Measurements from ENCODE around the gene NSMF. TPM values are rescaled to one million over a fixed set of nuclear protein-coding genes. Genes with fewer than 3 reads are reported as not detected.

The NSMF gene
- total RNA-seq, 1 donor from 2014 or later, result 68.6 TPM

- DNase-seq, result no peak
- Mint-ChIP-seq H3K4me1 (peaks cover 6% of the 10 kb centered on the region), H3K4me3 (no peak overlapping the region), H3K27ac (no peak overlapping the region), H3K27me3 (no peaks in the 10 kb centered on the region), H3K36me3 (ENCODE audit: low read depth) (no peaks in the 10 kb centered on the region), H3K9me3 (no peaks in the 10 kb centered on the region)
- intact Hi-C loops (cut with micrococcal nuclease), result no loop called here
These were observed 37.7 kb upstream of the NSMF start for GRCh38 chr9:137496601-137497375.

GRCh38 chr9:137494550-137495351, 35.6 kb upstream of the NSMF start:
- Mint-ChIP-seq H3K4me1 (peaks cover 17% of the 10 kb centered on the region), H3K27ac (peak overlapping the region; percentile 29), H3K9me3 (no peaks in the 10 kb centered on the region), H3K27me3 (no peaks in the 10 kb centered on the region), H3K36me3 (ENCODE audit: low read depth) (no peaks in the 10 kb centered on the region), H3K4me3 (no peak overlapping the region)
- intact Hi-C loops (cut with micrococcal nuclease), result no loop called here
- no peak for DNase-seq

GRCh38 chr9:137494104-137494544, 35.0 kb upstream of the NSMF start:
- H3K36me3 Mint-ChIP-seq (ENCODE audit: low read depth), result no peaks in the 10 kb centered on the region
- H3K9me3 Mint-ChIP-seq, result no peaks in the 10 kb centered on the region
- H3K4me1 Mint-ChIP-seq, result peaks cover 17% of the 10 kb centered on the region
- H3K27me3 Mint-ChIP-seq, result no peaks in the 10 kb centered on the region
- peak; percentile 64 for DNase-seq
- H3K4me3 Mint-ChIP-seq, result peak overlapping the region; percentile 31
- H3K27ac Mint-ChIP-seq, result peak overlapping the region; percentile 29
- intact Hi-C loops (cut with micrococcal nuclease), result no loop called here

- no peaks in the 10 kb centered on the region for H3K9me3 Mint-ChIP-seq
- intact Hi-C loops (cut with micrococcal nuclease), result no loop called here
- H3K27me3 Mint-ChIP-seq, result no peaks in the 10 kb centered on the region
- no peak overlapping the region for H3K4me3 Mint-ChIP-seq
- DNase-seq, result no peak
- H3K36me3 Mint-ChIP-seq (ENCODE audit: low read depth), result no peaks in the 10 kb centered on the region
- peaks cover 17% of the 10 kb centered on the region for H3K4me1 Mint-ChIP-seq
- no peak overlapping the region for H3K27ac Mint-ChIP-seq
These were observed 34.4 kb upstream of the NSMF start for GRCh38 chr9:137493364-137494103.

GRCh38 chr9:137492464-137493363, 33.6 kb upstream of the NSMF start:
- H3K4me1 Mint-ChIP-seq, result peaks cover 17% of the 10 kb centered on the region
- no peaks in the 10 kb centered on the region for H3K27me3 Mint-ChIP-seq
- intact Hi-C loops (cut with micrococcal nuclease), result no loop called here
- H3K27ac Mint-ChIP-seq, result no peak overlapping the region
- no peaks in the 10 kb centered on the region for H3K36me3 Mint-ChIP-seq (ENCODE audit: low read depth)
- H3K4me3 Mint-ChIP-seq, result no peak overlapping the region
- DNase-seq, result peak; percentile 73
- H3K9me3 Mint-ChIP-seq, result no peaks in the 10 kb centered on the region

GRCh38 chr9:137491735-137492432, 32.8 kb upstream of the NSMF start:
- Mint-ChIP-seq H3K4me3 (no peak overlapping the region), H3K27ac (no peak overlapping the region), H3K9me3 (no peaks in the 10 kb centered on the region), H3K36me3 (ENCODE audit: low read depth) (no peaks in the 10 kb centered on the region), H3K4me1 (peaks cover 17% of the 10 kb centered on the region), H3K27me3 (no peaks in the 10 kb centered on the region)
- intact Hi-C loops (cut with micrococcal nuclease), result no loop called here
- DNase-seq, result no peak

- intact Hi-C loops (cut with micrococcal nuclease), result no loop called here
- Mint-ChIP-seq H3K9me3 (no peaks in the 10 kb centered on the region), H3K4me1 (peaks cover 17% of the 10 kb centered on the region), H3K27me3 (no peaks in the 10 kb centered on the region), H3K36me3 (ENCODE audit: low read depth) (no peaks in the 10 kb centered on the region), H3K27ac (no peak overlapping the region), H3K4me3 (no peak overlapping the region)
- no peak for DNase-seq
These were observed 31.5 kb upstream of the NSMF start for GRCh38 chr9:137490532-137491186.

GRCh38 chr9:137488906-137489305, 29.8 kb upstream of the NSMF start:
- Mint-ChIP-seq H3K9me3 (no peaks in the 10 kb centered on the region), H3K27ac (no peak overlapping the region), H3K36me3 (ENCODE audit: low read depth) (no peaks in the 10 kb centered on the region), H3K4me3 (no peak overlapping the region), H3K27me3 (no peaks in the 10 kb centered on the region), H3K4me1 (peaks cover 14% of the 10 kb centered on the region)
- intact Hi-C loops (cut with micrococcal nuclease), result no loop called here
- no peak for DNase-seq

- H3K27me3 Mint-ChIP-seq, result no peaks in the 10 kb centered on the region
- H3K4me1 Mint-ChIP-seq, result peaks cover 14% of the 10 kb centered on the region
- no peak for DNase-seq
- H3K9me3 Mint-ChIP-seq, result no peaks in the 10 kb centered on the region
- no peak overlapping the region for H3K4me3 Mint-ChIP-seq
- no peaks in the 10 kb centered on the region for H3K36me3 Mint-ChIP-seq (ENCODE audit: low read depth)
- intact Hi-C loops (cut with micrococcal nuclease), result no loop called here
- H3K27ac Mint-ChIP-seq, result no peak overlapping the region
These were observed 29.2 kb upstream of the NSMF start for GRCh38 chr9:137488327-137488653.

GRCh38 chr9:137487454-137488326, 28.6 kb upstream of the NSMF start:
- intact Hi-C loops (cut with micrococcal nuclease), result no loop called here
- H3K4me1 Mint-ChIP-seq, result peaks cover 14% of the 10 kb centered on the region
- H3K9me3 Mint-ChIP-seq, result no peaks in the 10 kb centered on the region
- DNase-seq, result no peak
- H3K4me3 Mint-ChIP-seq, result no peak overlapping the region
- no peaks in the 10 kb centered on the region for H3K27me3 Mint-ChIP-seq
- no peaks in the 10 kb centered on the region for H3K36me3 Mint-ChIP-seq (ENCODE audit: low read depth)
- H3K27ac Mint-ChIP-seq, result no peak overlapping the region

GRCh38 chr9:137486545-137487453, 27.7 kb upstream of the NSMF start:
- H3K27ac Mint-ChIP-seq, result no peak overlapping the region
- H3K27me3 Mint-ChIP-seq, result no peaks in the 10 kb centered on the region
- no peak overlapping the region for H3K4me3 Mint-ChIP-seq
- no peak for DNase-seq
- no peaks in the 10 kb centered on the region for H3K36me3 Mint-ChIP-seq (ENCODE audit: low read depth)
- intact Hi-C loops (cut with micrococcal nuclease), result no loop called here
- peaks cover 17% of the 10 kb centered on the region for H3K4me1 Mint-ChIP-seq
- no peaks in the 10 kb centered on the region for H3K9me3 Mint-ChIP-seq

All from activated CD4-positive, alpha-beta T cell treated with anti-CD3 and anti-CD28 coated beads, Interleukin-2, amount 10 ng/mL, durations not matched to agents 24 days and 14 days (primary cell).